Fibroblast of skin of left quadriceps (primary cell): ENCODE data around the gene MEIS2.

Experiments used
- DNase-seq, 2 experiments: peaks; one replicate each; pipeline ENCODE4 v3.0.0-alpha.2; 2013; ENCODE audit warnings: low read depth in 2 of 2

Gene MEIS2

GRCh38 chr15:37077623-37078351 is 22.6 kb downstream of the MEIS2 start:
- no peak for DNase-seq

GRCh38 chr15:37076543-37076942 is 23.8 kb downstream of the MEIS2 start:
- DNase-seq, result no peak

- DNase-seq, result no peak
Observed at GRCh38 chr15:37075777-37076176, 24.6 kb downstream of the MEIS2 start.

- no peak for DNase-seq
Observed at GRCh38 chr15:37072181-37072580, 28.2 kb downstream of the MEIS2 start.

- DNase-seq, result no peak
Observed at GRCh38 chr15:37071134-37071533, 29.2 kb downstream of the MEIS2 start.

- DNase-seq, result no peak
Observed at GRCh38 chr15:37070686-37071085, 29.7 kb downstream of the MEIS2 start.

- DNase-seq, result no peak
Observed at GRCh38 chr15:37061996-37062395, 38.4 kb downstream of the MEIS2 start.

- peak; percentile 55 to 64 for DNase-seq
Observed at GRCh38 chr15:37059086-37059485, 41.3 kb downstream of the MEIS2 start.

GRCh38 chr15:37058316-37058985 is 41.9 kb downstream of the MEIS2 start:
- DNase-seq, result no peak

- no peak for DNase-seq
Observed at GRCh38 chr15:37057831-37058230, 42.5 kb downstream of the MEIS2 start.

GRCh38 chr15:37057256-37057655 is 43.1 kb downstream of the MEIS2 start:
- no peak for DNase-seq

GRCh38 chr15:37056177-37057121 is 43.9 kb downstream of the MEIS2 start:
- DNase-seq, result no peak

- DNase-seq, result no peak
Observed at GRCh38 chr15:37055481-37055880, 44.9 kb downstream of the MEIS2 start.

GRCh38 chr15:37054336-37054735 is 46.0 kb downstream of the MEIS2 start:
- DNase-seq, result no peak

GRCh38 chr15:37053166-37053565 is 47.2 kb downstream of the MEIS2 start:
- no peak for DNase-seq

- DNase-seq, result no peak
Observed at GRCh38 chr15:37050345-37050744, 50.0 kb downstream of the MEIS2 start.

- DNase-seq, result no peak
Observed at GRCh38 chr15:37046876-37047614, 53.3 kb downstream of the MEIS2 start.

- no peak for DNase-seq
Observed at GRCh38 chr15:37045859-37046740, 54.2 kb downstream of the MEIS2 start.

GRCh38 chr15:37044915-37045648 is 55.3 kb downstream of the MEIS2 start:
- DNase-seq, result no peak

GRCh38 chr15:37041836-37042235 is 58.5 kb downstream of the MEIS2 start:
- no peak for DNase-seq
